OCI-LY7 (cell line): ENCODE measurements around the gene HAND2. TPM values are rescaled to one million over a fixed set of nuclear protein-coding genes. Genes with fewer than 3 reads are reported as not detected.

Source experiments
- BruUV-seq: library from RNA; stranded (reverse); fragments of 400-500 nt; replicated peaks from 2 replicates; lab custom pipeline; 2021; lab: Mats Ljungman, UMichigan
- CTCF ChIA-PET: fragments of 300-600 bp; sonication (Branson Sonifier 250); formaldehyde crosslinking; loops from one replicate; lab custom pipeline; 2022; ENCODE audit warnings: antibody characterized with exemption; ENCODE audit not compliant: unreplicated experiment; lab: Charles Lee
- POLR2A ChIA-PET: fragments of 300-600 bp; sonication (Branson Sonifier 250); formaldehyde crosslinking; loops from one replicate; lab custom pipeline; 2022; ENCODE audit warnings: antibody characterized with exemption; lab: Charles Lee
- DNase-seq: peaks from one replicate; pipeline ENCODE4 v3.0.0-alpha.2; 2015; ENCODE audit warnings: low spot score
- H2AFZ ChIP-seq: fragments of 200-600 bp; sonication (generic), shearing (Covaris generic); 2 replicates; pipeline ENCODE4 v1.6.1; 2014; ENCODE audit warnings: mild to moderate bottlenecking, antibody characterized with exemption, low read length, moderate library complexity
- H3K27ac ChIP-seq: fragments of 200-600 bp; sonication (generic); 2 replicates; pipeline ENCODE4 v1.5.1; 2014; ENCODE audit warnings: mixed run types, low read depth, mild to moderate bottlenecking, moderate library complexity, low read length, inconsistent platforms; ENCODE audit not compliant: poor library complexity, severe bottlenecking
- H3K36me3 ChIP-seq: fragments of 200-600 bp; sonication (generic); 2 replicates; pipeline ENCODE4 v1.6.1; 2014; ENCODE audit warnings: mild to moderate bottlenecking, antibody characterized with exemption, low read length, moderate library complexity, mixed read lengths; ENCODE audit not compliant: insufficient read depth
- H3K4me1 ChIP-seq: fragments of 200-600 bp; sonication (generic); 2 replicates; pipeline ENCODE4 v1.5.1; 2014; ENCODE audit warnings: mild to moderate bottlenecking, low read length; ENCODE audit not compliant: insufficient read depth, poor library complexity, severe bottlenecking
- H3K4me2 ChIP-seq: fragments of 200-600 bp; sonication (generic); 2 replicates; pipeline ENCODE4 v1.6.1; 2014; ENCODE audit warnings: mild to moderate bottlenecking, low read length
- H3K4me3 ChIP-seq: fragments of 200-600 bp; sonication (generic); 2 replicates; pipeline ENCODE4 v1.5.1; 2014; ENCODE audit warnings: mild to moderate bottlenecking, low read depth, low read length; ENCODE audit not compliant: poor library complexity, severe bottlenecking
- H3K79me2 ChIP-seq: fragments of 200-600 bp; sonication (generic); 2 replicates; pipeline ENCODE4 v1.6.1; 2016; ENCODE audit warnings: low read depth, mild to moderate bottlenecking, low read length, moderate library complexity, mixed read lengths; ENCODE audit not compliant: insufficient read depth
- H3K9me2 ChIP-seq: fragments of 200-600 bp; sonication (generic); 2 replicates; pipeline ENCODE4 v1.6.1; 2016; ENCODE audit warnings: mild to moderate bottlenecking, low read length, mixed read lengths; ENCODE audit not compliant: insufficient read depth
- H3K9me3 ChIP-seq: fragments of 200-600 bp; sonication (generic); 2 replicates; pipeline ENCODE4 v1.6.1; 2014; ENCODE audit warnings: mild to moderate bottlenecking, mixed run types, low read length, mixed read lengths
- H4K20me1 ChIP-seq: fragments of 200-600 bp; sonication (generic); 2 replicates; pipeline ENCODE4 v1.6.1; 2014; ENCODE audit warnings: mild to moderate bottlenecking, antibody characterized with exemption, low read length, moderate library complexity, mixed read lengths; ENCODE audit not compliant: insufficient read depth
- CTCF ChIP-seq: fragments of 200-600 bp; sonication (generic); conservative IDR thresholded peaks from 2 replicates; pipeline ENCODE4 v1.5.1; 2014; ENCODE audit warnings: mild to moderate bottlenecking, antibody characterized with exemption, low read length, moderate library complexity, mixed read lengths
- EZH2phosphoT487 ChIP-seq: fragments of 200-600 bp; sonication (generic); IDR thresholded peaks from 2 replicates; pipeline ENCODE4 v1.6.1; 2018; ENCODE audit warnings: low read depth, borderline replicate concordance, mild to moderate bottlenecking, mixed run types, antibody characterized with exemption, low read length, moderate library complexity, mixed read lengths
- intact Hi-C: fragments of 100-400 bp; cut with micrococcal nuclease; formaldehyde crosslinking; loops from one replicate; pipeline ENCODE4 v1.10.0; 2022; ENCODE audit not compliant: unreplicated experiment
- total RNA-seq, 2 experiments: library from RNA; depleted of rRNA in 1 of 2; stranded (reverse); fragments of >200 nt in 1 of 2; shearing (Covaris generic) in 1 of 2; gene quantifications; 2 replicates each; pipeline ENCODE4 v1.2.3, GENCODE V29; 2014 to 2022

HAND2 gene
- total RNA-seq, 2 experiments from 2014 or later, result not detected

GRCh38 chr4:173505924-173506518 is 24.0 kb downstream of the HAND2 start:
- H3K4me3 ChIP-seq, result no peak overlapping the region
- ChIA-PET CTCF (no interaction called here), POLR2A (interaction anchor here (0.6 to 0.8 kb wide), 2 partner anchors 52 to 488 kb away, joined by 3 to 5 read pairs; no protein-coding TSS in a partner anchor)
- DNase-seq, result peak; percentile 34
- H4K20me1 ChIP-seq, result no peaks in the 10 kb centered on the region
- intact Hi-C loops, result loop anchor here (5.0 to 10.0 kb wide), 2 partner anchors 619 to 811 kb away; no protein-coding TSS in a partner anchor
- H3K9me2 ChIP-seq, result no peaks in the 10 kb centered on the region
- H3K36me3 ChIP-seq, result no peaks in the 10 kb centered on the region
- H3K27ac ChIP-seq, result no peak overlapping the region
- no peaks in the 10 kb centered on the region for H3K79me2 ChIP-seq
- H3K4me1 ChIP-seq, result no peaks in the 10 kb centered on the region
- BruUV-seq, result no TSS peak
- no peak overlapping the region for H3K4me2 ChIP-seq
- TF ChIP-seq EZH2phosphoT487 (no peak), CTCF (peak; percentile 87)
- no peaks in the 10 kb centered on the region for H3K9me3 ChIP-seq
- peak overlapping the region; percentile 70; the same call in 1 of the 2 replicates for H2AFZ ChIP-seq

- TF ChIP-seq CTCF, result no peak
- no peak for TF ChIP-seq EZH2phosphoT487
- CTCF ChIA-PET, result no interaction called here
- intact Hi-C loops, result loop anchor here (10.0 kb wide), 1 partner anchor 621 kb away; no protein-coding TSS in a partner anchor
Observed at GRCh38 chr4:173504181-173504503, 25.9 kb downstream of the HAND2 start.

GRCh38 chr4:173503330-173504180 is 26.5 kb downstream of the HAND2 start:
- intact Hi-C loops, result loop anchor here (10.0 kb wide), 1 partner anchor 621 kb away; no protein-coding TSS in a partner anchor
- BruUV-seq, result no TSS peak

More at GRCh38 chr4:173504181-173504503, 25.9 kb downstream of the HAND2 start:
- Histone ChIP-seq H3K27ac (no peak overlapping the region), H3K4me1 (no peaks in the 10 kb centered on the region), H3K79me2 (no peaks in the 10 kb centered on the region), H4K20me1 (no peaks in the 10 kb centered on the region), H3K9me2 (no peaks in the 10 kb centered on the region), H3K4me3 (no peak overlapping the region), H3K36me3 (no peaks in the 10 kb centered on the region), H3K9me3 (no peaks in the 10 kb centered on the region), H3K4me2 (no peak overlapping the region), H2AFZ (no peak overlapping the region)
- BruUV-seq, result no TSS peak
- POLR2A ChIA-PET, result no interaction called here
- no peak for DNase-seq

More at GRCh38 chr4:173503330-173504180, 26.5 kb downstream of the HAND2 start:
- no peak overlapping the region for H3K4me2 ChIP-seq
- DNase-seq, result no peak
- H2AFZ ChIP-seq, result no peak overlapping the region
- ChIA-PET CTCF (no interaction called here), POLR2A (no interaction called here)
- TF ChIP-seq EZH2phosphoT487, result no peak
- no peak for TF ChIP-seq CTCF
- H3K9me2 ChIP-seq, result no peaks in the 10 kb centered on the region
- no peak overlapping the region for H3K4me3 ChIP-seq
- no peaks in the 10 kb centered on the region for H3K36me3 ChIP-seq
- no peaks in the 10 kb centered on the region for H4K20me1 ChIP-seq
- H3K9me3 ChIP-seq, result no peaks in the 10 kb centered on the region
- no peak overlapping the region for H3K27ac ChIP-seq
- H3K79me2 ChIP-seq, result no peaks in the 10 kb centered on the region
- no peaks in the 10 kb centered on the region for H3K4me1 ChIP-seq
